ENCODE measurements around the gene CXCL16.

- TF ChIP-seq CTCF (IDR thresholded peaks at IDR 0.05; ENCODE audit: low read length): no peak
- TF ChIP-seq EZH2phosphoT487 (IDR thresholded peaks at IDR 0.05; ENCODE audit: low read length): no peak
- TF ChIP-seq EZH2 (optimal IDR thresholded peaks at IDR 0.05; ENCODE audit: low read depth, low read length): no peak
These were observed 1.3 kb downstream of the CXCL16 start for GRCh38 chr17:4738136-4739121.
